Stomach (tissue), 4 donors: Measurements from ENCODE around the gene RABEP2.

ENCODE experiments used
- EP300 ChIP-seq: sonication (generic); formaldehyde crosslinking; IDR thresholded peaks from one replicate; pipeline ENCODE4 v1.6.1; 2017; ENCODE audit warnings: antibody characterized with exemption
- POLR2A ChIP-seq, 4 donors: fragments of 450-650 bp; IDR thresholded peaks; one replicate each; pipeline ENCODE4 v1.6.1; 2016; ENCODE audit warnings: antibody characterized with exemption in 4 of 4, control low read depth in 2 of 4, mild to moderate bottlenecking in 1 of 4, moderate library complexity in 1 of 4
- POLR2AphosphoS5 ChIP-seq, 3 donors: sonication (generic); formaldehyde crosslinking; IDR thresholded peaks; one replicate each; pipeline ENCODE4 v1.6.1; 2016; ENCODE audit warnings: antibody characterized with exemption in 3 of 3
- TF ChIP-seq, protein P1 (sequence below), 7 experiments: fragments of 450-650 bp in 4 of 7; fragments of 200-600 bp in 3 of 7; sonication (generic) in 3 of 7; IDR thresholded peaks; one replicate each; pipeline ENCODE4 v1.5.1; 2016 to 2019; ENCODE audit warnings: antibody characterized with exemption in 7 of 7, control low read depth in 2 of 7, mild to moderate bottlenecking in 1 of 7

DNA sequence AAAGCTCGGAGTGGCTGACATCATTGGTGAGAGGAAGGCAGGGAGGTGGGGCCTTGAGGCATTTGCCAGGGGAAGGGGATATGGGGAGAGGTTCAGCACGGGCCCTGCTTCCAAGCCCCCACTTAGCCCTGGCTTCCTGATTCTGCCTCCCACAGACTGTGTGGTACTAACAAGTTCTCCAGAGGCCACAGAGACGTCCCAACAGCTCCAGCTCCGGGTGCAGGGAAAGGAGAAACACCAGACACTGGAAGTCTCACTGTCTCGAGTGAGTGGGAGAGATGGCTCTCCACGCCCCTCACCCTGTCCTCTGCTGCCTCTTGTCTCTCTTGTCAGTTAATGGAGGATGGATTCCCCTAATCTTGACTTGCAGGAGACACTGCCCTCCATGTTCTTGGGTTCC, 33.8 kb upstream of the RABEP2 start:
- TF ChIP-seq, protein P1, sequence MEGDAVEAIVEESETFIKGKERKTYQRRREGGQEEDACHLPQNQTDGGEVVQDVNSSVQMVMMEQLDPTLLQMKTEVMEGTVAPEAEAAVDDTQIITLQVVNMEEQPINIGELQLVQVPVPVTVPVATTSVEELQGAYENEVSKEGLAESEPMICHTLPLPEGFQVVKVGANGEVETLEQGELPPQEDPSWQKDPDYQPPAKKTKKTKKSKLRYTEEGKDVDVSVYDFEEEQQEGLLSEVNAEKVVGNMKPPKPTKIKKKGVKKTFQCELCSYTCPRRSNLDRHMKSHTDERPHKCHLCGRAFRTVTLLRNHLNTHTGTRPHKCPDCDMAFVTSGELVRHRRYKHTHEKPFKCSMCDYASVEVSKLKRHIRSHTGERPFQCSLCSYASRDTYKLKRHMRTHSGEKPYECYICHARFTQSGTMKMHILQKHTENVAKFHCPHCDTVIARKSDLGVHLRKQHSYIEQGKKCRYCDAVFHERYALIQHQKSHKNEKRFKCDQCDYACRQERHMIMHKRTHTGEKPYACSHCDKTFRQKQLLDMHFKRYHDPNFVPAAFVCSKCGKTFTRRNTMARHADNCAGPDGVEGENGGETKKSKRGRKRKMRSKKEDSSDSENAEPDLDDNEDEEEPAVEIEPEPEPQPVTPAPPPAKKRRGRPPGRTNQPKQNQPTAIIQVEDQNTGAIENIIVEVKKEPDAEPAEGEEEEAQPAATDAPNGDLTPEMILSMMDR (IDR thresholded peaks at IDR 0.05) = no peak
- TF ChIP-seq POLR2A (IDR thresholded peaks at IDR 0.05) (no peak), EP300 (no peak), POLR2AphosphoS5 (IDR thresholded peaks at IDR 0.05) (no peak)
